Activated naive CD8-positive, alpha-beta T cell treated with anti-CD3 and anti-CD28 coated beads for 36 hours (primary cell): Measurements from ENCODE around the gene MEI4. TPM values are rescaled to one million over a fixed set of nuclear protein-coding genes. Genes with fewer than 3 reads are reported as not detected.
A peak's percentile ranks its signal among the peaks of the same experiment; 100 is the strongest.

ENCODE experiments used
- DNase-seq: peaks from one replicate; pipeline ENCODE4 v3.0.0; 2021
- H3K27ac Mint-ChIP-seq: one replicate; pipeline ENCODE4 v1.8.0; 2022; ENCODE audit warnings: mild to moderate bottlenecking, moderate library complexity, mixed read lengths
- H3K27me3 Mint-ChIP-seq: one replicate; pipeline ENCODE4 v1.8.0; 2022; ENCODE audit warnings: mild to moderate bottlenecking, mixed read lengths
- H3K36me3 Mint-ChIP-seq: one replicate; pipeline ENCODE4 v1.8.0; 2021; ENCODE audit warnings: mild to moderate bottlenecking, mixed read lengths
- H3K4me1 Mint-ChIP-seq: one replicate; pipeline ENCODE4 v1.8.0; 2021; ENCODE audit warnings: mixed read lengths
- H3K4me3 Mint-ChIP-seq: one replicate; pipeline ENCODE4 v1.8.0; 2022; ENCODE audit warnings: mild to moderate bottlenecking, moderate library complexity, mixed read lengths
- H3K9me3 Mint-ChIP-seq: one replicate; pipeline ENCODE4 v1.8.0; 2022; ENCODE audit warnings: mixed read lengths
- total RNA-seq, 2 experiments: library from RNA; stranded (reverse); gene quantifications; one replicate each; pipeline ENCODE4 v1.2.3, GENCODE V29; 2021

The MEI4 gene, protein sequence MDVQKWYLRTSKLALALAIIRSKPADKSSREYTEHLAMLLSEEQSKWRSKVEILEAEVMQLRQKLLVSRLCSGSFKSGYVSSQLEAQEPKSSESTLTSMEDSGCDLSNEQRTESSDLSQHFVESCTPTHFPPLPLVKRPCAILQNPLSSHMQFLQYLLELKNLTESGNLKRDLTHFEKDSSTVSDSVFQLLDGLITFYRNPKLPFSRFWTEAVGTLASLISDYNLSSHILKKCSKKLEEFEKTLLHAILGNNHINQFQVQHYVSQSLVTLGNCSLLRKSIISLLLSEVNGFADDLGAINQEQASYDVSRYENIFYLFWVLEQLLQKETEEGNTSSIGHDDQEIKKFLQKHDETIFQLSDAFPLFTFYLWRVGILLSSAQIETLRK
- under 1 TPM in 1 of 2 experiments, not detected in 1; 0.04 TPM for total RNA-seq

DNA sequence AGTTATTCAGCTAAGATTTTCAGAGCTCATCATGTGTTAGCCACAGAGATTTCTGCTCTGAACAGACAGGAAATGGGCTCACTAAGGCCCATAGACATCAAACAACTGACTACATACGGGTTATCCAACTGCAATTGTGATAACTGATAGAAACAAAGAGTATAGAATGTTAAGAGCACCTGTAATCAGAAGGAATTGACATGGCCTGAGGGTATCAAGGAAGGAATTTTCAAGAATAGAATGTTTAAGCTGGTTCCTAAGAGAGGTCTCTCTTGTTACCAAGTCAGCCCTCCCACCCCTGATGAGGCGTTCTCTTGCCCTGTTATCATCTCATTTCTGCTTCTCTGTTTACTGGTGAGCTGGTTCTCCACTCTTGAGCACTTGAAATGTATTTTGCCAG is at the start of gene MEI4:
Gene MEI4 (plus strand): TSS at position 301 of the 400 bp plus-strand sequence. CDS start 37,633 bp downstream, outside the sequence.
- Mint-ChIP-seq H3K4me3 (no peak within 1 kb of the TSS), H3K9me3 (no peaks in the 10 kb centered on the region), H3K27ac (no peak within 1 kb of the TSS), H3K27me3 (peaks cover 24% of the 10 kb centered on the region), H3K36me3 (no peaks in the 10 kb centered on the region), H3K4me1 (no peaks in the 10 kb centered on the region)
- DNase-seq, result no peak

DNA sequence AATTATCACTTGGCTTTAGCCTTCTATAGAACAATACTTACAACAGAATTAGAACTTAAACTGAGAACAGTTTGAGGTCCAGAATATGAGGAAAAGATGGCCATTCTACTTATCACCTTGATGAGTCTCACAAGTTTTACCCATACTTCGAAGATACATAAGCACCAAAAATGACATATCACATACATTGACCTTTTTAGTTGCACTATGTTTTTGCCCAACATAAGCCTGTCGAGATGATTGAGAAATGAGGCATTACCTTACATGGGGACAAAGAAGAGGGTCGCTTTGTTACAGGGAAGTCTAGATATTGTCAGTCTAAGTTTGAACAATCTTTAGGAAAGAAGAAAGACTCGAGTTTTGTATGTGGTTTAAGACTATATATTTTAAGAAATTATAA is 48.4 kb upstream of the MEI4 start:
- no peak overlapping the region for H3K27ac Mint-ChIP-seq
- H3K4me3 Mint-ChIP-seq, result no peak overlapping the region
- no peaks in the 10 kb centered on the region for H3K4me1 Mint-ChIP-seq
- peaks cover 1% of the 10 kb centered on the region for H3K9me3 Mint-ChIP-seq
- DNase-seq, result no peak
- H3K36me3 Mint-ChIP-seq, result no peaks in the 10 kb centered on the region
- no peaks in the 10 kb centered on the region for H3K27me3 Mint-ChIP-seq

DNA sequence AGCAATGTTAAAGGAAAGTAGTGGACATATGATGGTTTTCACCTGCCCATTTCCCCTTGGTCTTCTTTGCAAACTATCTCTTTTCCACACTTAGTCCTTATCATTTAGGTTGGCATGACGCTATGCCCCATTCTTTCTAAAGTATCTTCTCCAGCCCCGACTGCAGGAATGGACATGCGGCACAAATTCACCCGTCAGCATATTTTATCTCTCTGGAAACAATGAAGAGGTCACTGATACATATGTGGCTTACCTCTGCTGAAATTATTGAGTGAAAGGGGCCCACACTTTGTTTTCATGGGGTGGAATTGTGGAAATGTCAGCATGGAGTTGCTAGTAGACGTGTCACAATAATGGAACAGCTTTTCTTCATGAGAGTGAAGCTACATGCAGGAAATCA is 45.8 kb upstream of the MEI4 start:
- H3K27ac Mint-ChIP-seq, result no peak overlapping the region
- H3K36me3 Mint-ChIP-seq, result no peaks in the 10 kb centered on the region
- DNase-seq, result no peak
- peaks cover 1% of the 10 kb centered on the region for H3K9me3 Mint-ChIP-seq
- no peaks in the 10 kb centered on the region for H3K4me1 Mint-ChIP-seq
- no peak overlapping the region for H3K4me3 Mint-ChIP-seq
- no peaks in the 10 kb centered on the region for H3K27me3 Mint-ChIP-seq

DNA sequence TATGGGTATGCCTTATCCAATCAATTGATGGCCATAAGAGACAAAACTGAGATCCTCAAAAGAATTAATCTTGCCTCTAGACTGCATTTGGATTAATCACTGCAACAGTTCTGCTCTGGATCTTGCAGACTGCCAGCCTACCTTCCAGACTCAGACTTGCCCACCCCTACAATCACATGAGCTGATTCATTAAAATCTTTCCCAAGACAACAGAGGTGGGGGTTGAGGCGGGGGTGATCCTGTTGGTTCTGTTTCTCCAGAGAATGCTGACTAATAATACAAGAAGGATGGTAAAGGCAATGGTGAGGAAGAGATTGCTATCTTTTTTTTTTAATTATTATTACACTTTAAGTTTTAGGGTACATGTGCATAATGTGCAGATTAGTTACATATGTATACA is 43.7 kb upstream of the MEI4 start:
- Mint-ChIP-seq H3K9me3 (peaks cover 1% of the 10 kb centered on the region), H3K36me3 (no peaks in the 10 kb centered on the region), H3K4me1 (no peaks in the 10 kb centered on the region), H3K27me3 (no peaks in the 10 kb centered on the region), H3K4me3 (no peak overlapping the region), H3K27ac (no peak overlapping the region)
- DNase-seq, result no peak

DNA sequence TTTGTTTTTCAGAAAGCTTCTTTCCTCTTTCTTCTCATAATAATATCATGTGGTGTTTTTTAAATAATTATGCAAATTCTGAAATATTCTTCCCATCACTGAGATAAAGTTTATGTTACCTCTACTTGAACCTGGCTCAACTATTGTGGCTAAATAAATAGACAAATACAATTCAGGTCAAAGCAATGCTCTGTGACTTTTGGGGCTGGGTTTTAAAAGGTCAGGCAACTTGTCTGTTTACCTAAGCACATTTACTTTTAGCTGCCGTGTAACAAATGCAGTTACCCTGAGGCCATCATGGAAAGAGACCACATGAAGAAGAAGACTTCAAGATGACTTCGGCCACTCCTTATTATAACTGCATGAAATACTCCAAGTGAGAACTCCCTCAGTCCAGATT is 33.7 kb upstream of the MEI4 start:
- H3K9me3 Mint-ChIP-seq, result peaks cover 5% of the 10 kb centered on the region
- H3K27me3 Mint-ChIP-seq, result no peaks in the 10 kb centered on the region
- no peaks in the 10 kb centered on the region for H3K4me1 Mint-ChIP-seq
- no peak overlapping the region for H3K4me3 Mint-ChIP-seq
- H3K36me3 Mint-ChIP-seq, result no peaks in the 10 kb centered on the region
- no peak overlapping the region for H3K27ac Mint-ChIP-seq
- DNase-seq, result no peak

DNA sequence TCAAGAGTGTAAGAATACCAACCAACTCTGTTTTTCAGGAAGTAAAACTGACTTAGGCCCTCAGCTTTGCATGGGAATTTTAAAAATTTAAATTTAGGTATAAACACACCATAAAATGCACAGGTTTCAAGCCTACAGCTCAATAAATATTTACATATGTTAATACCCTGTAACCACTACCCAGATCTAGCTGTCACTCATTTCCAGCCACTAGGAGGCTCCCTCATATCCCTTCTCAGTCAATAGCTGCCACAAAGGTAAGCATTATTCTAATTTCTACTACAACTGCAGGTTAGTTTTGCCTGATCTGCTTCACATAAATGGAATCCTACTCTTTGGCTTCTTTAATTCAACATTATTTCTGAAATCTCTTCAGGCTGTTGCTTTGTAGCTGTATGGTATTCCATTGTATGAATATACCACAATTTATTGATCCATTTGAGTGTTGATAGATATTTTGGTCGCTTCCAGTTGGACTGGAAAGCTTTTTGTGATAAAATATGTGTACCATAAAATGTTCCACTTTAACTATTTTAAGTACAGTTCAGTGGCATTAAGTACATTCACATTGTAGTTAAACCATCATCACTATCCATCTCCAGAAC is 32.5 kb upstream of the MEI4 start:
- Mint-ChIP-seq H3K36me3 (no peaks in the 10 kb centered on the region), H3K4me3 (no peak overlapping the region), H3K4me1 (no peaks in the 10 kb centered on the region), H3K27me3 (no peaks in the 10 kb centered on the region), H3K9me3 (peaks cover 3% of the 10 kb centered on the region), H3K27ac (no peak overlapping the region)
- no peak for DNase-seq

DNA sequence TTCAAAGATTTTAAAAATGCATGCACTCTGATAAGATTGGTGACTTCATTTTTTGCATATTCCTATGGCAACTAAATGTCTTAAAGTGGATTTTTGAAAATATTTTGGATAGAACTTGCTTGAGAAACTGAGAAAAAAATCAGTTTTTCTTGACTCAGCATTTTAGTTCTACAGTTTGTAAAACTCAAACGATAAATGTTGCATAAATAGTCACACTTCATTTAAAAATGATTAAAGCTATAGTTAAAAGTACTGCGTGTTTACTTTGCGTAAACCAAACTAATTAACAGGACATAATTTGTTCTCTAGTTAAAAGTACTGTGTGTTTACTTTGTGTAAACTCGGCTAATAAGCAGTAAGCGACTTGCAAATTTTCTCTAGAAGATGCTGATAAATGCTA is 28.3 kb upstream of the MEI4 start:
- no peaks in the 10 kb centered on the region for H3K36me3 Mint-ChIP-seq
- no peaks in the 10 kb centered on the region for H3K27me3 Mint-ChIP-seq
- H3K9me3 Mint-ChIP-seq, result no peaks in the 10 kb centered on the region
- H3K27ac Mint-ChIP-seq, result no peak overlapping the region
- H3K4me1 Mint-ChIP-seq, result no peaks in the 10 kb centered on the region
- DNase-seq, result no peak
- H3K4me3 Mint-ChIP-seq, result no peak overlapping the region

DNA sequence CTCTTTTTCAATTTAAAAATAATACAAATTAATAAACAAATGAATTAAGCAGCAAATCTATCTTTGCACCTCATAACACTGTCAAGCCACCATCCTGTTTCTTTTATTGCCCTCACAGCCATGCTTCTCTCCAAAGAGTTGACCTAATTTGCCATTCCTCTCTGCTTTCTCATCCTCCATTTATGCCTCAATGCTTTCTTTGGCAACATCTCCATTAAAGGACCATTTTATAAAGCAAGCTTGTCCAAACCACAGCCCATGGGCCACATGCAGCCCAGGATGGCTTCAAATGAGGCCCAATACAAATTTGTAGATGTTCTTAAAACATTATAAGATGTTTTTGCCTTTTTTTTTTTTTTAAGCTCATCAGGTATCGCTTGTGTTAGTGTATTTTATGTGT is 26.4 kb upstream of the MEI4 start:
- no peak overlapping the region for H3K4me3 Mint-ChIP-seq
- H3K36me3 Mint-ChIP-seq, result no peaks in the 10 kb centered on the region
- no peaks in the 10 kb centered on the region for H3K9me3 Mint-ChIP-seq
- DNase-seq, result no peak
- H3K4me1 Mint-ChIP-seq, result no peaks in the 10 kb centered on the region
- no peaks in the 10 kb centered on the region for H3K27me3 Mint-ChIP-seq
- no peak overlapping the region for H3K27ac Mint-ChIP-seq

DNA sequence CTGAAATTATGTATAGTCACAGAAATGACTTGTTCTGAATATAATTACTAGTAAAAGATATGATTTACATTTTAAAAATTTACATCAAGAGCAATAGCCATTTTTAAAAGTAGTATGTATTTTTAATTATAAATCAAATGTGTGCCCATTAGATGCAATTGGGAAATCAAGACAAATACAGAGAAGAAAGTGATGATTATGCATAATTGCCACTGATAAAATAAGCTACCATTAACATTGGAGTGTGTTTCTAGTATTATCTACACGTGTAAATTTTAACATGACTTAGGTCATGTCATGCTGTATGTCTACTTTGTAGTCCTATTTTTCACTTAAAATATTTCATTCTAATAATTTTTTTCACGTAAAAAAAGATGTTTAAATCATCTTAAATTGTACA is 22.8 kb upstream of the MEI4 start:
- H3K4me1 Mint-ChIP-seq, result no peaks in the 10 kb centered on the region
- no peaks in the 10 kb centered on the region for H3K27me3 Mint-ChIP-seq
- H3K36me3 Mint-ChIP-seq, result no peaks in the 10 kb centered on the region

DNA sequence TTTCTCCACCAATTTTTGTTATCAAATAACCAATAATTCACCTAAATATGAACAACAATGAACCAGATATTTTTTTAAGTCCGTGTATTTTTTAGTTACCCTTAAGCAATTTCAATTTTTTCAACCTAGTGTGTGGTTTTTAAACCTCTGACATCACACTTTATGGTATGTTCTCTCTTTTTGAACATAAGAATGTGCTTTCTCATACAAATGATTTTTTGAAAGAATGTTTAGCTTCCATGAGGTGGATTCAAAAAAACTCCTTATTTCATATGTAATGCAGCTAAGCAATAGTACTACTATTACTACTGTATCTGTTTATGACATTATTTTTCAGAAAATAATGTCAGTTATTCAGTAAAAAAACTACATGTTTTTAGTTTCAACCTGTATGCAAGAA is 19.4 kb upstream of the MEI4 start:
- no peak for DNase-seq
- no peaks in the 10 kb centered on the region for H3K27me3 Mint-ChIP-seq
- no peaks in the 10 kb centered on the region for H3K4me1 Mint-ChIP-seq
- H3K36me3 Mint-ChIP-seq, result no peaks in the 10 kb centered on the region
- no peak overlapping the region for H3K27ac Mint-ChIP-seq
- no peaks in the 10 kb centered on the region for H3K9me3 Mint-ChIP-seq
- H3K4me3 Mint-ChIP-seq, result no peak overlapping the region

More for the DNA sequence above, 22.8 kb upstream of the MEI4 start:
- H3K9me3 Mint-ChIP-seq, result no peaks in the 10 kb centered on the region
- H3K27ac Mint-ChIP-seq, result no peak overlapping the region
- DNase-seq, result no peak
- H3K4me3 Mint-ChIP-seq, result no peak overlapping the region

DNA sequence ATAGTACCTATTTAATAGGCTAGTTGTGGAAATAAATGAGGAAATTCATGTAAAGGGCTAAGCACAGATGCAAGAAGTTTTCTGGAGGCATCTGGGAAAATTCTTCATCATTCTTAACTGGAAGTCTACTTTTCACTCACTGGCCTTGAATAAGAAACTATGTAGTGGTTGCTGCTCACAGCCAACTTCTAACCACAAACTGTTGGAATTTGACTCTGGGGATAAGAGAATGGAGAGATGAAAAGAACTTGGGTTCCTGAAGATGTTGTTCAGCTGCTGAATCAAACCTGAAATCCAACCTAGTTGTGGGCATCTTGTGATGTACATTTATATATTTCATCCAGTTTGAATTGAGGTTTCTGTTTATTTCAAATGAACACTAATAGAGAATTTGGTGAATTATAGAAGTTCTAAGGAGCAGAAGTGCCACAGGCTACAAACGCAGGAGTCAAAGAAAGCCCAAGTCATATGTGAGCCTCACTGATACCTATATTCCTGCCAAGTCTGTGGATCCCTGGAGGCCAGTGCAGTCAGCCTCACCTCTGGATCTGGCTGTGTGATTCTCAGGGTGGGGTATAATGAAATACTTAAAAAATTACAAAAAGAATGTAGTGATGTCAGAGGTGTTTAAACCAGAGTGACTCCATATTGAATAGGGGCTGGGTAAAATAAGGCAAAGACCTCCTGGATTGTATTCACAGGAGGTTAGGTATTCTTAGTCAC is 18.7 kb upstream of the MEI4 start:
- Mint-ChIP-seq H3K36me3 (no peaks in the 10 kb centered on the region), H3K4me1 (no peaks in the 10 kb centered on the region), H3K4me3 (no peak overlapping the region), H3K9me3 (no peaks in the 10 kb centered on the region), H3K27ac (no peak overlapping the region), H3K27me3 (no peaks in the 10 kb centered on the region)
- no peak for DNase-seq

DNA sequence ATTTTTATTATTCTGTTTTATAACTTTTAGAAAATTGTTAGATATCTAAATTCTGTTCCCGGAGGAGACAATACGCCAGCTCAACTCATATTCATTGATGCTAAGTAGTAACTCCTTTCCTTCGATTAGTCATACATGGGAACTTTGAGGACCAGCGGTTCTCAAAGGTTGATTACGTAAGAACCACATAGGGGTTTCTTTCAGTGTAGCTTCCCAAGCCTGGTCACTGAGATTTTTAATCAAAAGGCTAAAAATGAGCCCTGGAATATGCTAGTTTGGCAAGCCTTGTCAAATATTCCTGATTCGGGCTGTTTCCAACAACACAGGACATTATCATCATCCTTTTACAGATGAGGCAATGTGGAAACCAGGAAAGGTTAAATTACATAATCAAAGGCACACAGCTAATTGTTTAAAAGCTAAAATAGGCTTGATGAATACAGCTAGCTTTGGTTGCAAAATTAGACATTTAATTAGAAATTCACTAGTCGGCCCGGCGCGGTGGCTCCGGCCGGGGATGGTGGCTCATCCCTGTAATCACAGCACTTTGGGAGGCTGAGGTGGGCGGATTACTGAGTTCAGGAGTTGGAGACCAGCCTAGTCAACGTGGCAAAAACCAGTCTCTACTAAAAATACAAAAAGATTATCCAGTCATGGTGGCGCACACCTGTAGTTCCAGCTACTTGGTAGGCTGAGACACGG is 14.6 kb upstream of the MEI4 start:
- no peaks in the 10 kb centered on the region for H3K4me1 Mint-ChIP-seq
- H3K9me3 Mint-ChIP-seq, result no peaks in the 10 kb centered on the region

DNA sequence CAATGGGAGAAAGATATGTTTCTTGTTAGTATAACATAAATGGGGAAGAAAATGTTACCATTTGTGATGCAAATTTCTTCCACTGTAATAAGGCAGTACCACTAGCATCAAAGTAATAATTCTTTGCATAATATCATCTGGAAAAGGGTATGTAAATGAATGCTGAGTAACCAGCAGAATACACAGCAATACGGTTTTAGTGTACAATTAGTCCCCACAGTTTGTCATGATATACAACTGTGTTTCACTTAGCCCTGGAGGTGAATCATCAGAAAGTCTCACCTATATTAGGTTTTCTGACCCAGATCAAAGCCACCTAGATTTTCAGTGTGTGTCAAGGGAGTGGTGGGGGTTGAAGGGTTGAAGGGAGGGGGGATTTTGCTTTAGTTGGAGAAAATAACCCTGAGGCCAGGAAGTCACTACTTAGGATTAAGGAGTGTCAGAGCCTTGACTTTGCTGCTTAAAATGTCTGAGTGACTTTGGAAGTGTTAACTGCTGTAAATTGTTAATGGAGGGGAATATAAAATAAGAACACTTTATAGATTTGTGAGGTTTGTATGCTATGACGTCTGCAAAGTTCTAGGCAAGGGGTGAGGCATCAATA is 8.6 kb upstream of the MEI4 start:
- DNase-seq, result no peak
- H3K4me1 Mint-ChIP-seq, result no peaks in the 10 kb centered on the region
- H3K27me3 Mint-ChIP-seq, result peaks cover 10% of the 10 kb centered on the region
- H3K27ac Mint-ChIP-seq, result no peak overlapping the region
- H3K36me3 Mint-ChIP-seq, result no peaks in the 10 kb centered on the region
- no peaks in the 10 kb centered on the region for H3K9me3 Mint-ChIP-seq
- H3K4me3 Mint-ChIP-seq, result no peak overlapping the region

More for the DNA sequence above, 14.6 kb upstream of the MEI4 start:
- no peak for DNase-seq
- Mint-ChIP-seq H3K36me3 (no peaks in the 10 kb centered on the region), H3K4me3 (no peak overlapping the region), H3K27ac (no peak overlapping the region), H3K27me3 (no peaks in the 10 kb centered on the region)

DNA sequence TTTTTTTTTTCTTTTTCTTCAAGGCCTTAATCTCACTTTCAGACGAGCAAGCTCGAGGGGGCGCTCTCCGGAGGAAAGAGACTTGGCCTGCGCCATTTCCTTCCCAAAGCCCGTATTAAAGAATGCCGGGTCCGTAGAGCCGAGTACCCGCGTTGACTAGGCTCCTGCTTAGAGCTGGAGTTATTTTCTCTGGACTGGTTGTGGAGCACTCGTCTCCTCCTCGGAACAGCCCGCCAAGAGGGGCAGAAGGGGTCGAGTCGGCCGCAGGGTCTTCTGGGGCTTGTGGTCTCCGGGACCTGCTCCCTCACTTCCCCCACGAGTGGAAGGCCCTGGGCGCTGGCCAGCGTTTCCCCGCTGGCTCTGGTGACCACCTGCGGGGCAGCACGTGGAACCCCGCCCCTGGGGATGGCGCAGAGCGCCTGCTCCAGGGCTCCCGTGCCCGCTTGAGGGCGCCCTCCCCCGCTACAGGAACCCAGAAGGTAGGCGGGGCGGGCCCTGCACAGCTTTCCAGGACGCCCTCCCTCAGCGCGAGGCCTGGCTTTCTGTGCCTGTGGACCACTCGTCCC is 2.7 kb upstream of the MEI4 start:
- Mint-ChIP-seq H3K4me1 (no peaks in the 10 kb centered on the region), H3K9me3 (no peaks in the 10 kb centered on the region), H3K4me3 (peak overlapping the region; percentile 25), H3K36me3 (no peaks in the 10 kb centered on the region), H3K27me3 (peaks cover 24% of the 10 kb centered on the region), H3K27ac (no peak overlapping the region)
- DNase-seq, result peak; percentile 34
